Activated effector memory CD4-positive, alpha-beta T cell treated with Interleukin-2 at 50 U/mL for 16 hours (primary cell): ENCODE results near the gene TRMU.

ENCODE experiments used
- DNase-seq: peaks from one replicate; pipeline ENCODE4 v3.0.0-alpha.2; 2020

The TRMU gene

DNA sequence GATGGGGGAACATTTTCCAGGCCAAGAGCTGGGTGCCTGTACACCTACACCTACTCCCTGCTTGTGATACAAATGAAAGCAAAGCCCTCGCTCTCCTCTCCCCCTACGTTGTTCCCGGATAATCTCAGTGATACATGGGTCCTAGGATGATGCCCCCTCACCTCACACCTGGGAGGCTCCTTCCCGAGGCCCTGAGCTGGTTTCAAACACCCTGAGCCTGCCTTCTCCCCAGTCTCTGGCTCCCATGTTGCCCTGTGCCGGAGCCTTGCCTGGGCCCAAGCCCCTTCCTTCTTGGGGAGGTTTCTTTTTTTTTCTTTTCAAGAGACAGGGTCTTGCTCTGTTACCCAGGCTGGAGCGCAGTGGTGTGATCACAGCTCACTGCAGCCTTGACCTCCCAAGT lies 23.3 kb downstream of the TRMU start:
- DNase-seq = no peak

- DNase-seq = no peak
Measured at GRCh38 chr22:46359362-46359761, 23.8 kb downstream of the TRMU start.

- no peak for DNase-seq
Measured at GRCh38 chr22:46360097-46360496, 24.6 kb downstream of the TRMU start.

DNA sequence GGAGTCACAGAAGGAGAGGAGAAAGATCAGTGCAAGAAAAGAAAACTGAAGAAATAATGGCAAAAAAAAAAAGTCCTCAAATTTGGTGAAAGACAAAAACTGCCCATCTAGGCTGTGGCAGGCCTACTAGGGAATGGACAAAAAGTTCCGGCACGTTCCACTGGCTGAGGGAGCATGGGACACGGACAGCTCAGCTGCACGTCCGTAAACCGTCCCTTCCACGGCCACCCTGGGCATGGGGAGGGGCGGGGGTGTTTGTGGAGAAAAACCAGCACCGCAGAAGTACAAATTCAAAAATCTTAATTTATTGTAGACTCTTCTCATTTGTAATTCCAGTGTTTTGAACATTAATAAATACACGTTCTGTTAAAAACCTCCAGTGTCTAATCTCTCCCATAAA lies 25.4 kb downstream of the TRMU start:
- DNase-seq = no peak

DNA sequence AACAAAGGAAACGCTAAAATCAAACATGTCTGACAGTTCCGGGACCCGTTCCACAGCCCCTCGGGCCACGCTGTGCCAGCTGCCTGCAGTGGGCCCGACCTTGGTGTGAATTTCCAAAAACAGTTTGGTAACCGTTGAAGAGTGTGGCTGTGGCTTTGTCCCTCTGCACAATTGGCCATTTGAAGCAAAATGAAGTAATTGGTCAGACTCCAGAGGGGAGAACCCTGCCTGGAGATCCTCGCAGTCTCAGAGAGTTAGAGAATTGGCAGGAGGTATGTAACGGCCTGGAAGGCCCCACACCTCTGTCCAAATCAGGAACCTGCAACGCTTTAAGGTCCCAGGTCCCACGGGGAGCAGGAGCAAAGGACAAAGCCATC lies 26.3 kb downstream of the TRMU start:
- DNase-seq = no peak

- DNase-seq = no peak
Measured at GRCh38 chr22:46362203-46362933, 26.9 kb downstream of the TRMU start.

- no peak for DNase-seq
Measured at GRCh38 chr22:46362934-46363515, 27.5 kb downstream of the TRMU start.

GRCh38 chr22:46363611-46364321 lies 28.3 kb downstream of the TRMU start:
- no peak for DNase-seq

DNA sequence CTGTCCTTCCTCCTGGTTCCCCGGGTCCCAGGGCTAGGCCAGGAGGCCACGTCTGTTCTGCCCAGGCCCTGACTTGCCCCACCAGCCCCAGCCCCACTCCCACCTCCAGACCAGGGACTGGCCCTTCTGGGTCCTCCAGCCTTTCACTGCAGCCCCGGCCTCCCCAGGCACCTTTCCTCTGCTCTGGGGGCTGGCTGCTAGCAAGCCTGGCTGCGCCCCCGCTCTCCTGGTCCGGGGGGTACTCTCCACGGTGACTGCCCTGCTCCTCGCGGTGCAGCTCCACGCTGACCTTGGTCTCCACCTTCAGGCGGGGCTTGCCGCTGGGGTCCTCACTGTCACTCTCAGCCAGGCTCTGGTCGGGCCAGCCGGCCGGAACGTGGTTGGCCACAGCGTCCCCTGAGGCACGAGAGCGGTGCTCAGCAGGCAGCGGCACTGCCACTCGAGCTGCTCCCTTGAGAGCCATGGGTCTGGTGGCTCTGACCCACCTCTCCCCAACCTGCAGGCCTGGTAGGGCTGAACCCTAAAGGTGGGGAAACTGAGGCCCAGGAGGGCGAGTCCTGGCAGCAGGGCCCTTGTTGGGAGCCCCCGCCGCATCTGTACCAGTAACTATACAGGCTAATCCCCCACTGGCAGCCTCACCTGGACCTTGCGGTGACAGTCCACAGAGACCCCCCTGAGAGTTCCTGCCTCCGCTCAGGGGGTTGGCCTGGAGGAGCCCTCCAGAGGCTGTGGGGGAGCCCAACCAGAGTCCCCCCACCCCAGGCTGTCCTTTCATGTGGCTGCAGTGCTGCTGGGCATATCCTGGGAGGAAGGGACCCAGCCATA lies 29.0 kb downstream of the TRMU start:
- no peak for DNase-seq

DNA sequence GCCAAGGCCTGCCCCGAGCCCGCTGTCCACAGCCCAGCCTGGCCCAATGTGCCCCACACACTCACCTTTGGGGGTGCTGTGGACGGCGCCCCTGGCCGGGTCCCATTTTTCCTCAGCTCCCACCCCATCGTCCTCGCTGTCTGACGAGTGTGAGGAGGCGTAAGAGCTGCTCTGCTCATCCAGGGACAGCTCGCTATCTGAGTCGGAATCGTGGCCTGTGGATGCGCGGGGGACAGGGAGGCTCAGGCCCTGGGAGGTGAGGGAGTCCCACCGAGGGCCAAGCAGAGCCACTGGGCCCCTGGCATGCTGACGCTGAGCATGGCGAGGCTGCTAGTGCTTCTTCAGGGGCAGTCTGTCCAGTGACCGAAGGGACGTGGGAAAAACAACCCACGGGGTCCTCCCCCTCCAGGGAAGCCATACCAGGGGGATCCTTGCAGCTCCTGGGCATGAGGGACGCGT lies 29.7 kb downstream of the TRMU start:
- DNase-seq = no peak

DNA sequence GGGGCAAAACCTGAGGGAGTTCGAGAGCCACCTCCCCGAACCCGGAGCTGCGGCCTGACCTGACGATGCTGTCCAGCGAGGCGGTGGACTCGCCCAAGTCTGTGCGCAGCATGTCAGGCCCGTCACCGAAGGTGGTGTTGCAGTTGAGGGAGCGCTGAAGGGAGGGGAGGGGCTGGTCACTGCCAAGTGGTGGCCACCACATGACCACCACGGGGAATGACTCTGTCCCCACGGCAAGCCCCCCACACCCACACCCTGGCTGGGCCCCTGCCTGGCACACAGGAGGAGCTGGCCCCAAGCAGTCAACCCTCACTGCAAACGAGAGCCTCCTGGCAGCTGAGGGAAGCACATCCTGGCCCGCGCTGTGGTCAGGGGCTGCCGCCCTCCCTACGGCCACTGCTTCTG lies 30.8 kb downstream of the TRMU start:
- DNase-seq = no peak

GRCh38 chr22:46366801-46367706 lies 31.5 kb downstream of the TRMU start:
- peak; percentile 16 for DNase-seq

DNA sequence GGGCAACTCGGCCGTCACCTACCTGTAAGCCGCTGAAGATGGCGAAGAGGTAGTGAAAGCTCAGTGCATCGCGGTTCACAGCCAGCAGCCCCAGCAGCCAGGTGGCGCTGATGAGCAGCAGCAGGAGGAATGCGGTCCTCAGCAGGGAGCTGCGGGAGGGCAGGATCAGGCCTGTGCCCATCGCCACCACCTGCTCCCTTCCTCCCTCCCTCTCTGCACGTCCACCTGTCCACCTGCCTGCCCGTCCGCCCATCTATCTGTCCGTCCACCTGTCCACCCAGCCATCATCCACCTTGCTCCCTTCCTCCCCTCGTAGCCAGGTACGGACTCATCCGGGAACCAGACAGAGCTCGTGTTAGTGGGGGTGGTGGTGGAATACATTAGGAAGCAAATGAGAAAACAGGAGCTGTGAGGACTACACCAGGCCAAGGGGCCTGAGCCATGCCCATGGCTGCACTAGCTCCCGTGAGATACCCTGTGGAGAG lies 32.2 kb downstream of the TRMU start:
- peak; percentile 53 for DNase-seq

- no peak for DNase-seq
Measured at GRCh38 chr22:46368422-46368821, 32.9 kb downstream of the TRMU start.

DNA sequence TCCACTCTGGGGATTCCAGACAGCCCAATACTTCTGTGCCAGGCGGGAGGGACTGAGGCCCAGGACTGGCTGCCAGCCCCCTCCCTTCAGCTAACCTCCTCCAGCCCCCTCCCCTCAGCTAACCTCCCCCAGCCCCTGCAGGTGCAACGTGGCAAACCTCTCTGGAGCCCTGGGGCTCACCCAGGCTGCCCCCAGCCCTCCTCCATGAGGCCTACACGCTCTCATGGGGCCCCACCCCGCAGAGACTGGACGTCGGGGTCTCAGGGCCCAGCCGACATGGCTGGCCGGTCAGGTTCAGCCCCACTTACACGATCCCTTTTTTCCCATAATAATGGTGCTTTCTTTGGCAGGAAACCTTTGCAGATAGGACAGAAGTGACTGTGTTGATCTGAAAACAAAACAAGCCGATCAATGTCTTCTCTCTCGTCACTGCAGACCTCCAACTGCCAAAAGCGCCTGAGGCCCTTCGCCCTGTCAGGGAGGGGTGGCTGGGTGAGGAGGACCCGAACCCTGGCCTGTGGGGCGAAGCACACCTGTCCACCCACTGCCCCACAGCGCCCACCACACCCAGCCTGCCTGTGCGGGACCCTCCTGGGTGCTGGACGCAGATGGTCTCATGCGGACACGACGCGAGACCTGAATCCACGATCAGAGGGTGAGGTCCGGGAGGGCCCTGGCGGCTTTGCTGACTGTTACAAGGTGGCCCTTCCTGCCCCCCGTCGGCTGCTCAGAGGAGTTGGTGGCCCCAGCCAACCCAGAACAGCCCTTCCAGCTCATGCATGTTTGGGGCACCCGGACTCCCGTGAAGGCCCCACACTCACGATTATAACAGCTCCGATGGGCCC lies 33.6 kb downstream of the TRMU start:
- DNase-seq = no peak

GRCh38 chr22:46369716-46370583 lies 34.4 kb downstream of the TRMU start:
- no peak for DNase-seq

GRCh38 chr22:46370584-46371291 lies 35.2 kb downstream of the TRMU start:
- DNase-seq = peak; percentile 45

DNA sequence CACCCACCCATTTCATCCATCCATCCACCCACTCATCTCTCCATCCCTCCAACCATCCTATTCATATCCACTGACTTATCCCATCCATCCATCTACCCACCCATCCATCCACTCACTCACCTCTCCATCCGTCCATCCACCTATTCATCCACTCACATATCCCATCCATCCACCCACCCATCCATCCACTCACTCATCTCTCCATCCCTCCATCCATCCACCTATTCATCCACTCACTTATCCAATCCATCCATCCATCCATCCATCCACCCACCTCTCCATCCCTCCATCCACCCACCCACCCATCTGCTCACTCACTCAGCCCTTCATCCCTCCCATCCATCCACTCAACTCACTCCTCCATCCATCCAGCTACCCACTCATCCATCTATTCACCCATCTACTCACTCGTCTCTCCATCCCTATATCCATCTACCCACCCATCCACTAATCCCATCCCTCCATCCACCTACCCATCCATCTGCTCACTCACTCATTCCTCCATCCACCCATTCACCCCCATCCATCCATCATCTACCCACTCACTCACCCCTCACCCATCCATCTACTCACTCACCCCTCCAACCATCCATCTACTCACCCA lies 36.2 kb downstream of the TRMU start:
- DNase-seq = no peak

GRCh38 chr22:46372686-46373085 lies 37.2 kb downstream of the TRMU start:
- no peak for DNase-seq
